MCF 10A (cell line): ENCODE data around the gene RAPSN. TPM values are rescaled to one million over a fixed set of nuclear protein-coding genes. Genes with fewer than 3 reads are reported as not detected.

Experiments
- BruUV-seq: library from RNA; stranded (reverse); fragments of 400-500 nt; replicated peaks from 2 replicates; lab custom pipeline; 2021; lab: Mats Ljungman, UMichigan
- CTCF ChIA-PET: fragments of 300-600 bp; sonication (Branson Sonifier 250); formaldehyde crosslinking; extraction: SDS; loops from one replicate; lab custom pipeline; 2021; ENCODE audit warnings: antibody characterized with exemption, inconsistent platforms; lab: Yijun Ruan, JAX
- POLR2A ChIA-PET: fragments of 300-600, 350-650 bp; sonication (Branson Sonifier 250); formaldehyde crosslinking; extraction: SDS; loops from one replicate; lab custom pipeline; 2020; ENCODE audit warnings: antibody characterized with exemption, inconsistent platforms; lab: Yijun Ruan, JAX
- DNase-seq: peaks from one replicate; pipeline ENCODE4 v3.0.0-alpha.2; 2018; ENCODE audit not compliant: unreplicated experiment
- H3K27ac Mint-ChIP-seq: one replicate; pipeline ENCODE4 v1.8.0; 2022; ENCODE audit warnings: mild to moderate bottlenecking, low read depth, mixed read lengths; ENCODE audit not compliant: unreplicated experiment
- H3K27me3 Mint-ChIP-seq: one replicate; pipeline ENCODE4 v1.8.0; 2022; ENCODE audit warnings: mixed read lengths; ENCODE audit not compliant: insufficient read depth, unreplicated experiment
- H3K36me3 Mint-ChIP-seq: one replicate; pipeline ENCODE4 v1.8.0; 2022; ENCODE audit warnings: mild to moderate bottlenecking, moderate library complexity, mixed read lengths; ENCODE audit not compliant: insufficient read depth, unreplicated experiment
- H3K4me1 Mint-ChIP-seq: one replicate; pipeline ENCODE4 v1.8.0; 2022; ENCODE audit warnings: mixed read lengths; ENCODE audit not compliant: insufficient read depth, unreplicated experiment
- H3K4me3 Mint-ChIP-seq: one replicate; pipeline ENCODE4 v1.8.0; 2022; ENCODE audit warnings: mild to moderate bottlenecking, moderate library complexity, mixed read lengths; ENCODE audit not compliant: unreplicated experiment
- H3K9me3 Mint-ChIP-seq: one replicate; pipeline ENCODE4 v1.8.0; 2022; ENCODE audit warnings: mixed read lengths; ENCODE audit not compliant: unreplicated experiment
- CTCF ChIP-seq: fragments of 200-600 bp; IDR thresholded peaks from one replicate; pipeline ENCODE4 v1.8.0; 2022; ENCODE audit warnings: antibody characterized with exemption, mild to moderate bottlenecking; ENCODE audit not compliant: unreplicated experiment
- intact Hi-C: fragments of 100-400 bp; cut with micrococcal nuclease; formaldehyde crosslinking; loops from 2 replicates; pipeline ENCODE4 v1.14.1; 2022
- total RNA-seq: library from RNA; stranded (reverse); gene quantifications from 2 replicates; pipeline ENCODE4 v1.2.3, GENCODE V29; 2022

RAPSN gene
- total RNA-seq, 1 experiment from 2014 or later: 0.51 TPM

DNA sequence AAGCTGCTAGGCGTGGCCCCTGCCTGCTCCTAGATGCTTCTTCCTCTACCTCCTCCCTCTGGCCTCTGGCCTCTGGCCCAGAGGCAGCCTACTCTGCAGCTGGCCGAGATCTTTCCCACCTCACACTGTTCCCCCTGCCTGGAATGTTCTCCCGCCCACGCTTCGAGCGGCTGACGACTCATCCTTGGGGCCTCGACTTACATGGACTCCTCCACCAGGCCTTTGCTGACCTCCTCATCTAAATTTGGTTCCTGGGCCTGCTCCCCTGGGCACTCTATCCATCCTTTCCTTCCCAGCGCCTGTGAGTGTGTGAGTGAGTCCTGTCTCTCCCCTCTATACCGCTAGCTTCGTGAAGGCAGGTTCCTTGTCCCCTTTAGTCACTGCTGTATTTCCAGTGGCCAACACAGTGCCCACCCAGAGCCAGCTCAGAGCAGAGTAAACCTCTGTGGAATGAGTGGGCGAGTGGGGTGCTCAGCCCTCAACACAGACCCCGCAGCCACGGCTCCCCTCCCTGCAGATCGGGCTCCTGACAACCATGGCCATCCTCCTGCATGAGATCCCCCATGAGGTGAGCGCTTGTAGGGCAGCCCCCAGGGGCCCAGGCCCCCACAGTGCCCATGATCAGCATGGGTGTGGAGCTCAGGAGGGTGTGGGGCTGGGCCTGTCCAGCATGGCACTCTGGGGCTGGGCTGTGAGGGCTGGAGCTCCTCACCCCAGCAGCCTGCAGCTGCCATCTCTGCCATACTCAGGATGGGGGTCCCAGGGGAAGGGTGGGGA is 34.8 kb downstream of the RAPSN start:
- intact Hi-C loops: no loop called here
- no peak for TF ChIP-seq CTCF
- Mint-ChIP-seq H3K36me3 (peaks cover 64% of the 10 kb centered on the region), H3K4me3 (peak overlapping the region; percentile 42), H3K27ac (peak overlapping the region; percentile 68), H3K4me1 (peaks cover 30% of the 10 kb centered on the region), H3K9me3 (no peaks in the 10 kb centered on the region), H3K27me3 (no peaks in the 10 kb centered on the region)
- no TSS peak for BruUV-seq
- peak; percentile 54 for DNase-seq
- ChIA-PET CTCF (interaction anchor here (0.9 kb wide), 1 partner anchor 40 kb away, joined by 3 read pairs; no protein-coding TSS in a partner anchor), POLR2A (interaction anchor here (0.7 kb wide), 1 partner anchor 59 kb away, joined by 3 read pairs; no protein-coding TSS in a partner anchor)

DNA sequence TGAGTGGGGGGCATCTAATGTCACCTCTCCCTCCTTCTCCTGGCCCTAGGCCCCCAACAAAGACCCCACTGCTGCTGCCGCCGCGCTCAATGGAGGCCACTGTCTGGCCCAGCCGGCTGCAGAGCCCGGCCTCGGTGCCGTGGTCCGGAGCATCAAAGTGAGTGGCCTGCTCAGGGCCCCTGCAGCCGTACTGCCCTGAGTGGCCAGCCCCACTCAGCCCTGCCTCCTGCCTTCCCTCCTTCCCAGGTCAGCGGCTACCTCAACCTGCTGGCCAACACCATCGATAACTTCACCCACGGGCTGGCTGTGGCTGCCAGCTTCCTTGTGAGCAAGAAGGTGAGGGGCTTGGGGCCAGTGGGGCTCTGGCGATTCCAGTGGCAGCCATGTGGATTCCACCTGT is 35.6 kb downstream of the RAPSN start:
- no TSS peak for BruUV-seq
- ChIA-PET POLR2A (no interaction called here), CTCF (interaction anchor here (1.3 to 2.2 kb wide), 3 partner anchors 11 to 39 kb away, joined by 4 to 10 read pairs (median 8); no protein-coding TSS in a partner anchor)
- no peak for TF ChIP-seq CTCF
- Mint-ChIP-seq H3K4me1 (peaks cover 34% of the 10 kb centered on the region), H3K27me3 (no peaks in the 10 kb centered on the region), H3K9me3 (no peaks in the 10 kb centered on the region), H3K4me3 (peak overlapping the region; percentile 42), H3K36me3 (peaks cover 62% of the 10 kb centered on the region), H3K27ac (peak overlapping the region; percentile 68)
- intact Hi-C loops: no loop called here
- no peak for DNase-seq

GRCh38 chr11:47411884-47412746 is 36.8 kb downstream of the RAPSN start:
- Mint-ChIP-seq H3K4me3 (no peak overlapping the region), H3K27me3 (no peaks in the 10 kb centered on the region), H3K27ac (no peak overlapping the region), H3K36me3 (peaks cover 62% of the 10 kb centered on the region), H3K9me3 (no peaks in the 10 kb centered on the region), H3K4me1 (peaks cover 40% of the 10 kb centered on the region)
- intact Hi-C loops: no loop called here
- TF ChIP-seq CTCF: peak; percentile 74
- BruUV-seq: no TSS peak
- POLR2A ChIA-PET: interaction anchor here (0.7 to 5.9 kb wide), 2 partner anchors 13 to 80 kb away, joined by 3 to 75 read pairs; partner anchors contain the start of gene PSMC3
- DNase-seq: peak; percentile 51
- CTCF ChIA-PET: interaction anchor here (0.6 to 2.2 kb wide), 14 partner anchors 9 to 116 kb away, joined by 3 to 10 read pairs (median 4); no protein-coding TSS in a partner anchor
